ENCODE measurements around the gene SMOC2. TPM values are rescaled to one million over a fixed set of nuclear protein-coding genes. Genes with fewer than 3 reads are reported as not detected.

SMOC2 gene
- total RNA-seq, 1 donor from 2014 or later, result 14.4 TPM

- intact Hi-C loops (cut with micrococcal nuclease), result no loop called here
- H3K27me3 ChIP-seq (ENCODE audit: low read depth), result peaks cover 48% of the 10 kb centered on the region
- TF ChIP-seq CTCF (IDR thresholded peaks at IDR 0.05; ENCODE audit: borderline replicate concordance), result no peak
Measured at GRCh38 chr6:168645326-168645725, 204.3 kb downstream of the SMOC2 start.

GRCh38 chr6:168647271-168647670 lies 206.3 kb downstream of the SMOC2 start:
- Histone ChIP-seq H3K36me3 (no peaks in the 10 kb centered on the region), H3K9me3 (replicated peaks) (no peaks in the 10 kb centered on the region), H3K27ac (replicated peaks) (no peak overlapping the region), H3K27me3 (ENCODE audit: low read depth) (peaks cover 57% of the 10 kb centered on the region), H3K4me1 (peaks cover 4% of the 10 kb centered on the region), H3K4me3 (no peak overlapping the region)
- intact Hi-C loops (cut with micrococcal nuclease), result no loop called here
- no peak for DNase-seq
- TF ChIP-seq CTCF (IDR thresholded peaks at IDR 0.05; ENCODE audit: borderline replicate concordance), result no peak

More at GRCh38 chr6:168645326-168645725, 204.3 kb downstream of the SMOC2 start:
- Histone ChIP-seq H3K9me3 (replicated peaks) (no peaks in the 10 kb centered on the region), H3K36me3 (no peaks in the 10 kb centered on the region), H3K4me3 (no peak overlapping the region), H3K27ac (replicated peaks) (no peak overlapping the region), H3K4me1 (peaks cover 17% of the 10 kb centered on the region)
- DNase-seq, result no peak

GRCh38 chr6:168648240-168649125 lies 207.5 kb downstream of the SMOC2 start:
- no peaks in the 10 kb centered on the region for H3K9me3 ChIP-seq (replicated peaks)
- peak overlapping the region; percentile 27 for H3K4me3 ChIP-seq
- TF ChIP-seq CTCF (IDR thresholded peaks at IDR 0.05; ENCODE audit: borderline replicate concordance), result no peak
- intact Hi-C loops (cut with micrococcal nuclease), result no loop called here
- H3K27me3 ChIP-seq (ENCODE audit: low read depth), result peaks cover 57% of the 10 kb centered on the region
- H3K27ac ChIP-seq (replicated peaks), result peak overlapping the region; percentile 42
- DNase-seq, result no peak
- H3K4me1 ChIP-seq, result peaks cover 4% of the 10 kb centered on the region
- H3K36me3 ChIP-seq, result no peaks in the 10 kb centered on the region

- Histone ChIP-seq H3K4me1 (peaks cover 4% of the 10 kb centered on the region), H3K36me3 (no peaks in the 10 kb centered on the region), H3K9me3 (replicated peaks) (no peaks in the 10 kb centered on the region), H3K27ac (replicated peaks) (no peak overlapping the region), H3K27me3 (ENCODE audit: low read depth) (peaks cover 57% of the 10 kb centered on the region), H3K4me3 (no peak overlapping the region)
- intact Hi-C loops (cut with micrococcal nuclease), result no loop called here
- TF ChIP-seq CTCF (IDR thresholded peaks at IDR 0.05; ENCODE audit: borderline replicate concordance), result no peak
- no peak for DNase-seq
Measured at GRCh38 chr6:168649209-168649608, 208.2 kb downstream of the SMOC2 start.

- no peaks in the 10 kb centered on the region for H3K36me3 ChIP-seq
- H3K4me3 ChIP-seq, result no peak overlapping the region
- intact Hi-C loops (cut with micrococcal nuclease), result no loop called here
- H3K4me1 ChIP-seq, result peaks cover 4% of the 10 kb centered on the region
- no peaks in the 10 kb centered on the region for H3K9me3 ChIP-seq (replicated peaks)
- no peak for TF ChIP-seq CTCF (IDR thresholded peaks at IDR 0.05; ENCODE audit: borderline replicate concordance)
- H3K27me3 ChIP-seq (ENCODE audit: low read depth), result peaks cover 52% of the 10 kb centered on the region
- H3K27ac ChIP-seq (replicated peaks), result no peak overlapping the region
- DNase-seq, result no peak
Measured at GRCh38 chr6:168650671-168651111, 209.7 kb downstream of the SMOC2 start.
